Measurements from ENCODE around the gene TFR2. TPM values are rescaled to one million over a fixed set of nuclear protein-coding genes. Genes with fewer than 3 reads are reported as not detected.

The TFR2 gene
- total and polyA plus RNA-seq, 2 donors (not counting 1 experiment from before 2014, with no cell fraction given) = 5.9 to 10.0 TPM

- peak overlapping the region; percentile 42 for H3K27ac Mint-ChIP-seq
- no peak overlapping the region for H3K27ac ChIP-seq (ENCODE audit: low read length in 2 of 2)
- H2AFZ ChIP-seq (ENCODE audit: insufficient read depth, low read depth, low read length, poor library complexity, severe bottlenecking) = no peak overlapping the region
- H3K27me3 ChIP-seq (replicated peaks in 1 of 4; ENCODE audit: control extremely low read depth in 1 of 4, control insufficient read depth in 3 of 4, insufficient read depth in 4 of 4, low read length in 3 of 4) = peaks cover 0 to 22% (median 7%) of the 10 kb centered on the region in 4 experiments
- H3K9me3 Mint-ChIP-seq (ENCODE audit: insufficient read depth) = no peaks in the 10 kb centered on the region
- H3K79me2 ChIP-seq (ENCODE audit: control insufficient read depth, insufficient read depth, low read length) = peaks cover 18% of the 10 kb centered on the region
- 60% methylated on average over 1 of the region's 1 CpG for WGBS (ENCODE audit: insufficient coverage)
- peaks cover 14 to 23% of the 10 kb centered on the region in 2 donors for H3K4me1 ChIP-seq (ENCODE audit: control insufficient read depth in 2 of 2, insufficient read depth in 2 of 2, low read length in 2 of 2)
- H4K20me1 ChIP-seq (ENCODE audit: control insufficient read depth, insufficient read depth, low read length, poor library complexity, severe bottlenecking) = peaks cover 15% of the 10 kb centered on the region
- TF ChIP-seq EZH2 (IDR thresholded peaks at IDR 0.05; ENCODE audit: borderline replicate concordance, insufficient read depth, low read depth, low read length, poor library complexity, severe bottlenecking) = no peak
- TF ChIP-seq, protein P1, sequence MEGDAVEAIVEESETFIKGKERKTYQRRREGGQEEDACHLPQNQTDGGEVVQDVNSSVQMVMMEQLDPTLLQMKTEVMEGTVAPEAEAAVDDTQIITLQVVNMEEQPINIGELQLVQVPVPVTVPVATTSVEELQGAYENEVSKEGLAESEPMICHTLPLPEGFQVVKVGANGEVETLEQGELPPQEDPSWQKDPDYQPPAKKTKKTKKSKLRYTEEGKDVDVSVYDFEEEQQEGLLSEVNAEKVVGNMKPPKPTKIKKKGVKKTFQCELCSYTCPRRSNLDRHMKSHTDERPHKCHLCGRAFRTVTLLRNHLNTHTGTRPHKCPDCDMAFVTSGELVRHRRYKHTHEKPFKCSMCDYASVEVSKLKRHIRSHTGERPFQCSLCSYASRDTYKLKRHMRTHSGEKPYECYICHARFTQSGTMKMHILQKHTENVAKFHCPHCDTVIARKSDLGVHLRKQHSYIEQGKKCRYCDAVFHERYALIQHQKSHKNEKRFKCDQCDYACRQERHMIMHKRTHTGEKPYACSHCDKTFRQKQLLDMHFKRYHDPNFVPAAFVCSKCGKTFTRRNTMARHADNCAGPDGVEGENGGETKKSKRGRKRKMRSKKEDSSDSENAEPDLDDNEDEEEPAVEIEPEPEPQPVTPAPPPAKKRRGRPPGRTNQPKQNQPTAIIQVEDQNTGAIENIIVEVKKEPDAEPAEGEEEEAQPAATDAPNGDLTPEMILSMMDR (IDR thresholded peaks at IDR 0.05) = peak; percentile 41
- H3K4me2 ChIP-seq (replicated peaks; ENCODE audit: low read depth, low read length, poor library complexity, severe bottlenecking) = no peak overlapping the region
- ChIA-PET POLR2A (interaction anchor here (0.7 to 1.1 kb wide), 5 partner anchors 19 to 302 kb away, joined by 3 to 4 read pairs (median 3); partner anchors contain the start of gene AGFG2), CTCF (interaction anchor here (0.6 to 11.1 kb wide), 27 partner anchors 15 to 263 kb away, joined by 3 to 226 read pairs (median 4); partner anchors contain the start of genes AGFG2, MOSPD3, PCOLCE and SLC12A9)
- ATAC-seq (ENCODE audit: low read depth) (no peak), DNase-seq (no peak)
- no peaks in the 10 kb centered on the region for H3K9me3 ChIP-seq (ENCODE audit: control extremely low read depth in 1 of 3, control insufficient read depth in 2 of 3, insufficient read depth in 1 of 3, low read length in 2 of 3)
- peaks cover 28% of the 10 kb centered on the region for H3K4me1 Mint-ChIP-seq
- H3K36me3 ChIP-seq (replicated peaks in 1 of 2; ENCODE audit: control extremely low read depth in 1 of 2, control insufficient read depth in 1 of 2, extremely low read depth in 1 of 2, insufficient read depth in 2 of 2, low read length in 1 of 2) = no peaks in the 10 kb centered on the region
- peak overlapping the region; percentile 72 for H3K4me3 Mint-ChIP-seq
- intact Hi-C loops (cut with micrococcal nuclease) = loop anchor here (1.0 to 5.0 kb wide), 2 partner anchors 24 to 506 kb away; partner anchors contain the start of gene ZNF3
- H3K4me3 ChIP-seq (ENCODE audit: control extremely low read depth in 1 of 5, extremely low read depth in 1 of 5, insufficient read depth in 1 of 5, low read depth in 2 of 5, low read length in 4 of 5) = no peak overlapping the region
- H3K9ac ChIP-seq (ENCODE audit: low read length) = no peak overlapping the region
- H3K27me3 Mint-ChIP-seq = peaks cover 19% of the 10 kb centered on the region
Measured at GRCh38 chr7:100588438-100588837, 52.9 kb downstream of the TFR2 start.

Data from B cell (primary cell).